Measurements from ENCODE around the gene CYLD. TPM values are rescaled to one million over a fixed set of nuclear protein-coding genes. Genes with fewer than 3 reads are reported as not detected.

Gene CYLD
- total RNA-seq, 1 donor from 2014 or later: 10.3 TPM

DNA sequence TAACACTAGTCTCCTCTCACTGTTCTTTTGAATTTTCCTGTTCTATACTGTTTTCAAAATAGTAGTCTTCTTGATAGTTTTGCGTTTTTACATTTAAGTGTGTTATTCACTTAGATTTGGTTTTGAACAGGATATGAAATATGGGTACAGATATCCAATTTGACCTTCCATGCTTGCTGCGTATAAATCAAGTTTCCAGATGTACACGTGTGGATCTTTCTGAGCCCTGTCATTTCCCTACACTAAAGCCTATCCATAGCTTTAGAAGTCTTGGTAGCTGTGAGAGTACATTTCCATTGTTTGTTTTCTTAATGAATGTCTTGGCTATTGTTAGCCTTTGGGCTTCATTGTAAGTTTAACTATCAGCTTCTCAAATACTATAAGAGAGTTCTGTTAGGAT lies 20.4 kb downstream of the CYLD start:
- TF ChIP-seq, protein P1, sequence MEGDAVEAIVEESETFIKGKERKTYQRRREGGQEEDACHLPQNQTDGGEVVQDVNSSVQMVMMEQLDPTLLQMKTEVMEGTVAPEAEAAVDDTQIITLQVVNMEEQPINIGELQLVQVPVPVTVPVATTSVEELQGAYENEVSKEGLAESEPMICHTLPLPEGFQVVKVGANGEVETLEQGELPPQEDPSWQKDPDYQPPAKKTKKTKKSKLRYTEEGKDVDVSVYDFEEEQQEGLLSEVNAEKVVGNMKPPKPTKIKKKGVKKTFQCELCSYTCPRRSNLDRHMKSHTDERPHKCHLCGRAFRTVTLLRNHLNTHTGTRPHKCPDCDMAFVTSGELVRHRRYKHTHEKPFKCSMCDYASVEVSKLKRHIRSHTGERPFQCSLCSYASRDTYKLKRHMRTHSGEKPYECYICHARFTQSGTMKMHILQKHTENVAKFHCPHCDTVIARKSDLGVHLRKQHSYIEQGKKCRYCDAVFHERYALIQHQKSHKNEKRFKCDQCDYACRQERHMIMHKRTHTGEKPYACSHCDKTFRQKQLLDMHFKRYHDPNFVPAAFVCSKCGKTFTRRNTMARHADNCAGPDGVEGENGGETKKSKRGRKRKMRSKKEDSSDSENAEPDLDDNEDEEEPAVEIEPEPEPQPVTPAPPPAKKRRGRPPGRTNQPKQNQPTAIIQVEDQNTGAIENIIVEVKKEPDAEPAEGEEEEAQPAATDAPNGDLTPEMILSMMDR (conservative IDR thresholded peaks at IDR 0.05; ENCODE audit: low read depth, low read length): no peak
- DNase-seq (ENCODE audit: low read depth): no peak
- no peak overlapping the region for H3K4me3 ChIP-seq (ENCODE audit: low read depth, low read length)

- no peak for DNase-seq (ENCODE audit: low read depth)
- no peak overlapping the region for H3K4me3 ChIP-seq (ENCODE audit: low read depth, low read length)
- TF ChIP-seq, protein P1 (conservative IDR thresholded peaks at IDR 0.05; ENCODE audit: low read depth, low read length): no peak
Observed at GRCh38 chr16:50763211-50763610, 21.3 kb downstream of the CYLD start.

DNA sequence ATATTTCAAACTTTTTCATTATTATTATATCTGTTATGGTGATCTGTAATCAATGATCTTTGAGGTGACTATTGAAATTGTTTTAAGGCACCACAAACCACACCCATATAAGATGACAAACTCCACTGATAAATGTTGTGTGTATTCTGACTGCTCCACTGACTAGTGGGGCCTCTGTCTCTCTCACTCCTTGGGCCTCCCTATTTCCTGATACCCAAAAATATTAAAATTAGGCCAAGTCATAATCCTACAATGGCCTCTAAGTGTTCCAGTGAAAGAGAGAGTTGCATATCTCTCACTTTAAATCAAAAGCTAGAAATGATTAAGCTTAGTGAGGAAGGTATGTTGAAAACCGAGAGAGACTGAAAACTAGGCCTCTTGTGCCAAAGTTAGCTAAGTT lies 23.4 kb downstream of the CYLD start:
- DNase-seq (ENCODE audit: low read depth): no peak
- H3K4me3 ChIP-seq (ENCODE audit: low read depth, low read length): no peak overlapping the region
- TF ChIP-seq, protein P1 (conservative IDR thresholded peaks at IDR 0.05; ENCODE audit: low read depth, low read length): no peak

- no peak overlapping the region for H3K4me3 ChIP-seq (ENCODE audit: low read depth, low read length)
- DNase-seq (ENCODE audit: low read depth): no peak
- TF ChIP-seq, protein P1 (conservative IDR thresholded peaks at IDR 0.05; ENCODE audit: low read depth, low read length): no peak
Observed at GRCh38 chr16:50765861-50766260, 24.0 kb downstream of the CYLD start.

- no peak for DNase-seq (ENCODE audit: low read depth)
- no peak overlapping the region for H3K4me3 ChIP-seq (ENCODE audit: low read depth, low read length)
- TF ChIP-seq, protein P1 (conservative IDR thresholded peaks at IDR 0.05; ENCODE audit: low read depth, low read length): no peak
Observed at GRCh38 chr16:50767197-50767596, 25.3 kb downstream of the CYLD start.

DNA sequence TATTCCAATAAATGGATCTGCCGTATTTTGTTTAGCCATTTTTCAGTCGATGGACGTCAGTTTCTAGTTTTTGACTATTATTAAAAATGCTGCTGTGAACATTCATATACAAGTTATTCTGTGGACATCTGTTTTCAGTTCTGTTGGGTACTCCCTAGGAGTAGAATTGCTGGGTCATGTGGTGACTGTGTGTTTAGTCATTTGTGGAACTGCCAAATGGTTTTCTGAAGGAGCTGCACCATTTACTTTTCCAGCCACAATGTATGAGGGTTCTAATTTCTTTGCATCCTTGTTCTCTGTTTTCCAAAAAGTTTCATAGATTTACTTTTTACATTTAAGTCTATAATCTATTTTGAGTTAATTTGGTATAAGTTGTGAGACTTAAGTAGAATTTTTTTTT lies 29.5 kb downstream of the CYLD start:
- TF ChIP-seq, protein P1 (conservative IDR thresholded peaks at IDR 0.05; ENCODE audit: low read depth, low read length): no peak
- no peak for DNase-seq (ENCODE audit: low read depth)

GRCh38 chr16:50774405-50774804 lies 32.5 kb downstream of the CYLD start:
- no peak for DNase-seq (ENCODE audit: low read depth)
- TF ChIP-seq, protein P1 (conservative IDR thresholded peaks at IDR 0.05; ENCODE audit: low read depth, low read length): no peak
- no peak overlapping the region for H3K4me3 ChIP-seq (ENCODE audit: low read depth, low read length)

More for the DNA sequence above, 29.5 kb downstream of the CYLD start:
- no peak overlapping the region for H3K4me3 ChIP-seq (ENCODE audit: low read depth, low read length)

All from epithelial cell of proximal tubule (primary cell).